ENCODE data around the gene ANK3.

DNA sequence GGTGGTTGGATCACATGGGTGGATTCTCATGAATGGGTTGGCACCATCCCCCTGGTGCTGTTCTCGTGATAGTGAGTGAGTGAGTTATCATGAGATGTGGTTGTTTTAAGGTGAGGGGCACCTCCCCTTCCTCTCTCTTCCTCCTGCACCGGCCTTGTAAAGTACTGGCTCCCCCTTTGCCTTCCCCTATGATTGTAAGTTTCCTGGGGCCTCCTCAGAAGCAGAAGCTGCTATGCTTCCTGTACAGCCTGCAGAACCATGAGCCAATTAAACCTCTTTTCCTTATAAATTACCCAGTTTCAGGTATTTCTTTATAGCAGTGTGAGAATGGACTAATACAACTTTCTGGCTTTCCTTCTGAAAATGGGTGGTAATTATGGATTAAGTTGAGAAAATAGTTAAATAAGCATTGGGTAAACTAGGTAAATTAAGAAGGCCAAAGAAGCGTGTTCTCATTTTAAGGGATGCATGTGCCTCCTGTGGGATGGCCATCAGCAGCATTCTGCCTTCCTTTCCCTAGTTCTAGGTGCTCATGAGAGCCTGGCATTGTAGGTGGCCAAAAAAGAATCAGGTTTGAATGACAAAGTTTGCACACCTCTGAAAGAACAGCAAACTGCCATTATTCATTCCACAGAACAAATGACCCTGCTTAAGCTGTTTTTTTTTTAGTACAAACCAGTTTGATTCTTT, 242.0 kb downstream of the ANK3 start:
- TF ChIP-seq, protein P1, sequence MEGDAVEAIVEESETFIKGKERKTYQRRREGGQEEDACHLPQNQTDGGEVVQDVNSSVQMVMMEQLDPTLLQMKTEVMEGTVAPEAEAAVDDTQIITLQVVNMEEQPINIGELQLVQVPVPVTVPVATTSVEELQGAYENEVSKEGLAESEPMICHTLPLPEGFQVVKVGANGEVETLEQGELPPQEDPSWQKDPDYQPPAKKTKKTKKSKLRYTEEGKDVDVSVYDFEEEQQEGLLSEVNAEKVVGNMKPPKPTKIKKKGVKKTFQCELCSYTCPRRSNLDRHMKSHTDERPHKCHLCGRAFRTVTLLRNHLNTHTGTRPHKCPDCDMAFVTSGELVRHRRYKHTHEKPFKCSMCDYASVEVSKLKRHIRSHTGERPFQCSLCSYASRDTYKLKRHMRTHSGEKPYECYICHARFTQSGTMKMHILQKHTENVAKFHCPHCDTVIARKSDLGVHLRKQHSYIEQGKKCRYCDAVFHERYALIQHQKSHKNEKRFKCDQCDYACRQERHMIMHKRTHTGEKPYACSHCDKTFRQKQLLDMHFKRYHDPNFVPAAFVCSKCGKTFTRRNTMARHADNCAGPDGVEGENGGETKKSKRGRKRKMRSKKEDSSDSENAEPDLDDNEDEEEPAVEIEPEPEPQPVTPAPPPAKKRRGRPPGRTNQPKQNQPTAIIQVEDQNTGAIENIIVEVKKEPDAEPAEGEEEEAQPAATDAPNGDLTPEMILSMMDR (tag by site-specific recombination; IDR thresholded peaks at IDR 0.05): no peak
- TF ChIP-seq ZNF140 (tag by site-specific recombination; IDR thresholded peaks at IDR 0.05) (no peak), ZNF529 (tag by site-specific recombination; IDR thresholded peaks at IDR 0.05; ENCODE audit: insufficient replicate concordance) (no peak), ZBTB8A (tag by site-specific recombination; IDR thresholded peaks at IDR 0.05) (no peak), ZNF747 (tag by site-specific recombination; IDR thresholded peaks at IDR 0.05) (no peak), ZNF324 (tag by site-specific recombination; IDR thresholded peaks at IDR 0.05) (no peak), ZNF792 (tag by site-specific recombination; IDR thresholded peaks at IDR 0.05) (no peak), ZFP37 (tag by site-specific recombination; IDR thresholded peaks at IDR 0.05) (no peak), ZNF274 (IDR thresholded peaks at IDR 0.05; ENCODE audit: low read length) (no peak), ZNF274 (tag by site-specific recombination; IDR thresholded peaks at IDR 0.05; ENCODE audit: borderline replicate concordance) (no peak), ZNF202 (tag by site-specific recombination; IDR thresholded peaks at IDR 0.05; ENCODE audit: borderline replicate concordance) (no peak), HOXA7 (CRISPR knock-in tag; IDR thresholded peaks at IDR 0.05; ENCODE audit: borderline replicate concordance) (no peak)
- TF ChIP-seq, protein P2, sequence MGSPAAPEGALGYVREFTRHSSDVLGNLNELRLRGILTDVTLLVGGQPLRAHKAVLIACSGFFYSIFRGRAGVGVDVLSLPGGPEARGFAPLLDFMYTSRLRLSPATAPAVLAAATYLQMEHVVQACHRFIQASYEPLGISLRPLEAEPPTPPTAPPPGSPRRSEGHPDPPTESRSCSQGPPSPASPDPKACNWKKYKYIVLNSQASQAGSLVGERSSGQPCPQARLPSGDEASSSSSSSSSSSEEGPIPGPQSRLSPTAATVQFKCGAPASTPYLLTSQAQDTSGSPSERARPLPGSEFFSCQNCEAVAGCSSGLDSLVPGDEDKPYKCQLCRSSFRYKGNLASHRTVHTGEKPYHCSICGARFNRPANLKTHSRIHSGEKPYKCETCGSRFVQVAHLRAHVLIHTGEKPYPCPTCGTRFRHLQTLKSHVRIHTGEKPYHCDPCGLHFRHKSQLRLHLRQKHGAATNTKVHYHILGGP (tag by site-specific recombination; IDR thresholded peaks at IDR 0.05): no peak
- TF ChIP-seq, protein P3, sequence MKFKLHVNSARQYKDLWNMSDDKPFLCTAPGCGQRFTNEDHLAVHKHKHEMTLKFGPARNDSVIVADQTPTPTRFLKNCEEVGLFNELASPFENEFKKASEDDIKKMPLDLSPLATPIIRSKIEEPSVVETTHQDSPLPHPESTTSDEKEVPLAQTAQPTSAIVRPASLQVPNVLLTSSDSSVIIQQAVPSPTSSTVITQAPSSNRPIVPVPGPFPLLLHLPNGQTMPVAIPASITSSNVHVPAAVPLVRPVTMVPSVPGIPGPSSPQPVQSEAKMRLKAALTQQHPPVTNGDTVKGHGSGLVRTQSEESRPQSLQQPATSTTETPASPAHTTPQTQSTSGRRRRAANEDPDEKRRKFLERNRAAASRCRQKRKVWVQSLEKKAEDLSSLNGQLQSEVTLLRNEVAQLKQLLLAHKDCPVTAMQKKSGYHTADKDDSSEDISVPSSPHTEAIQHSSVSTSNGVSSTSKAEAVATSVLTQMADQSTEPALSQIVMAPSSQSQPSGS (tag by site-specific recombination; IDR thresholded peaks at IDR 0.05; ENCODE audit: low read depth): no peak
